HL-60 (cell line): ENCODE results near the gene PDE6B.

ENCODE experiments used
- DNase-seq, 2 experiments: peaks; one replicate each; pipeline ENCODE4 v3.0.0-alpha.2; 2010 to 2020; ENCODE audit warnings: low read depth in 1 of 2, low spot score in 1 of 2
- H3K27ac ChIP-seq: fragments of 250-450 bp; sonication (Bioruptor Pico); replicated peaks from 2 replicates; pipeline ENCODE4 v1.5.1; 2020; ENCODE audit warnings: mild to moderate bottlenecking, moderate library complexity
- H3K27me3 ChIP-seq: fragments of 250-450 bp; sonication (Bioruptor Pico); 2 replicates; pipeline ENCODE4 v1.5.1; 2021; ENCODE audit warnings: mild to moderate bottlenecking, moderate library complexity; ENCODE audit not compliant: insufficient read depth, poor library complexity, severe bottlenecking
- H3K4me3 ChIP-seq: replicated peaks from 2 replicates; pipeline ENCODE4 v1.5.1; 2011; ENCODE audit warnings: mild to moderate bottlenecking, control low read depth, low read length; ENCODE audit not compliant: insufficient read depth
- CTCF ChIP-seq: IDR thresholded peaks from one replicate; pipeline ENCODE4 v1.5.1; 2011; ENCODE audit warnings: low read length, control low read depth, inconsistent platforms; ENCODE audit not compliant: insufficient read depth
- GABPA ChIP-seq: IDR thresholded peaks from 2 replicates; pipeline ENCODE4 v1.6.1; 2012; ENCODE audit warnings: low read depth
- POLR2AphosphoS5 ChIP-seq: IDR thresholded peaks from 2 replicates; pipeline ENCODE4 v1.6.1; 2012; ENCODE audit warnings: low read depth
- REST ChIP-seq: IDR thresholded peaks from 2 replicates; pipeline ENCODE4 v1.6.1; 2012; ENCODE audit warnings: low read depth; ENCODE audit not compliant: insufficient replicate concordance
- SPI1 ChIP-seq: IDR thresholded peaks from 2 replicates; pipeline ENCODE4 v1.6.1; 2012; ENCODE audit warnings: low read depth, mild to moderate bottlenecking, borderline replicate concordance

The PDE6B gene

GRCh38 chr4:609400-610050 lies 15.8 kb upstream of the PDE6B start:
- DNase-seq = no peak
- Histone ChIP-seq H3K27ac (no peak overlapping the region), H3K27me3 (no peaks in the 10 kb centered on the region), H3K4me3 (no peak overlapping the region)
- TF ChIP-seq SPI1 (no peak), POLR2AphosphoS5 (no peak), CTCF (no peak), REST (no peak), GABPA (no peak)

GRCh38 chr4:610411-611261 lies 14.7 kb upstream of the PDE6B start:
- no peaks in the 10 kb centered on the region for H3K27me3 ChIP-seq
- H3K4me3 ChIP-seq = no peak overlapping the region
- no peak overlapping the region for H3K27ac ChIP-seq
- no peak for DNase-seq
- TF ChIP-seq SPI1 (no peak), GABPA (no peak), REST (no peak), POLR2AphosphoS5 (no peak), CTCF (no peak)

- Histone ChIP-seq H3K27me3 (no peaks in the 10 kb centered on the region), H3K4me3 (no peak overlapping the region), H3K27ac (no peak overlapping the region)
- TF ChIP-seq REST (no peak), POLR2AphosphoS5 (no peak), GABPA (no peak), SPI1 (no peak), CTCF (no peak)
- DNase-seq = no peak
Observed at GRCh38 chr4:612052-612748, 13.2 kb upstream of the PDE6B start.
